ENCODE measurements around the gene MRPL50. TPM values are rescaled to one million over a fixed set of nuclear protein-coding genes. Genes with fewer than 3 reads are reported as not detected.
A peak's percentile ranks its signal among the peaks of the same experiment; 100 is the strongest.

MRPL50 gene
- total RNA-seq (ENCODE audit: low replicate concordance), result 12.4 and 16.3 TPM in 2 replicates
- long read RNA-seq, transcript MRPL50-201 (2 exons, 3,332 nt), result major isoform, 103 of 105 reads
- long read RNA-seq, partial matches to known transcripts, result 0 of 105 reads
- long read RNA-seq, other reads (novel, unspliced or antisense), result 2 of 105 reads

DNA sequence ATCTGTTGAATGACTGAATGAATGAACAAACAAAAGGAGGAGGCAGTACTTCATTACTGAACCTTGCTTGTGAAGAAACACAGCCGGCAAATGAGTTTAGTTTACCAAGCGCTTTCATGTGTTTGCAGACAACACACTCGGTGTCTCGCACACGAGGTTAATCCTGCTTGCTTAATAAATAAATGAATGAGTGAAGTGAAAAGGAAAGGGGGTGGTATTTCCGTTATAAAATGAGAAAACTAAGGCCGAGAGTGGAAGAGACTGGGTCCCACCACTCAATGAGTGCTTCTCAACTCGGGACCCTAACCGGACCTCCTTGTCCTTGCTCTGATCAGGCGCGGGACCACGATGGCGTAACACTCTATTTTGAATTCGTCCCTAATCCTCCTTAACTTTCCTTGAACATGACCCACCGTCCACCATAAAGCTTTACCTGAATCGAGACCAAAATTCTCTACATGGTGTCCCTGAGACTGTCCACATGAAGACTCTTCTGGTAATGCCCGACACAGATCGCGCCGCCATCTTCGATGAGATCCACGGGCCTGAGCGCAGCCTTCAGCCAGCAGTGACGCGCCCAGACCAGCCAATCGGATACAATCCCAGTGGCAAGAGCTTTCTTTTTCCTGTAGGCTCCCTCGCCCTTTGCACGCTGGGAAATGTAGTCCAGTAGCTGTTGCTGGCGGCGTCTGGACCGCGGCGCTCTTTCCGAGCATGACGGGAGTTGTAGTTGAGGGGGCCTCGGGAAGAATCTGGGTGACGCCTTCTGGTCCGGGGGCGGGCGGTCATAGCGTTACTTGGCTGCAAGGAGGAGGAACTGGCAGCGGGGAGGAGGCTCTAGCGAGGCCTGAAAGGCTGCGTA lies at the start of gene MRPL50, which contains the start of gene ZNF189:
Gene MRPL50, minus strand, starts transcription at position 551 of the 862 bp plus-strand sequence. Its CDS starts 26 bp downstream, at position 525.
Gene ZNF189, plus strand, starts transcription at position 784 of the 862 bp plus-strand sequence. CDS start 306 bp downstream, outside the sequence.
- Mint-ChIP-seq H3K4me3 (peak within 1 kb of the TSS; percentile 99), H3K27me3 (no peaks in the 10 kb centered on the region), H3K27ac (peak within 1 kb of the TSS; percentile 99), H3K4me1 (ENCODE audit: unreplicated experiment) (peaks cover 31% of the 10 kb centered on the region), H3K9me3 (peaks cover 34% of the 10 kb centered on the region), H3K36me3 (peaks cover 76% of the 10 kb centered on the region)
- peak; percentile 94 for DNase-seq (ENCODE audit: extremely low spot score, unreplicated experiment)
- TF ChIP-seq, protein P1, sequence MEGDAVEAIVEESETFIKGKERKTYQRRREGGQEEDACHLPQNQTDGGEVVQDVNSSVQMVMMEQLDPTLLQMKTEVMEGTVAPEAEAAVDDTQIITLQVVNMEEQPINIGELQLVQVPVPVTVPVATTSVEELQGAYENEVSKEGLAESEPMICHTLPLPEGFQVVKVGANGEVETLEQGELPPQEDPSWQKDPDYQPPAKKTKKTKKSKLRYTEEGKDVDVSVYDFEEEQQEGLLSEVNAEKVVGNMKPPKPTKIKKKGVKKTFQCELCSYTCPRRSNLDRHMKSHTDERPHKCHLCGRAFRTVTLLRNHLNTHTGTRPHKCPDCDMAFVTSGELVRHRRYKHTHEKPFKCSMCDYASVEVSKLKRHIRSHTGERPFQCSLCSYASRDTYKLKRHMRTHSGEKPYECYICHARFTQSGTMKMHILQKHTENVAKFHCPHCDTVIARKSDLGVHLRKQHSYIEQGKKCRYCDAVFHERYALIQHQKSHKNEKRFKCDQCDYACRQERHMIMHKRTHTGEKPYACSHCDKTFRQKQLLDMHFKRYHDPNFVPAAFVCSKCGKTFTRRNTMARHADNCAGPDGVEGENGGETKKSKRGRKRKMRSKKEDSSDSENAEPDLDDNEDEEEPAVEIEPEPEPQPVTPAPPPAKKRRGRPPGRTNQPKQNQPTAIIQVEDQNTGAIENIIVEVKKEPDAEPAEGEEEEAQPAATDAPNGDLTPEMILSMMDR (conservative IDR thresholded peaks at IDR 0.05), result no peak

DNA sequence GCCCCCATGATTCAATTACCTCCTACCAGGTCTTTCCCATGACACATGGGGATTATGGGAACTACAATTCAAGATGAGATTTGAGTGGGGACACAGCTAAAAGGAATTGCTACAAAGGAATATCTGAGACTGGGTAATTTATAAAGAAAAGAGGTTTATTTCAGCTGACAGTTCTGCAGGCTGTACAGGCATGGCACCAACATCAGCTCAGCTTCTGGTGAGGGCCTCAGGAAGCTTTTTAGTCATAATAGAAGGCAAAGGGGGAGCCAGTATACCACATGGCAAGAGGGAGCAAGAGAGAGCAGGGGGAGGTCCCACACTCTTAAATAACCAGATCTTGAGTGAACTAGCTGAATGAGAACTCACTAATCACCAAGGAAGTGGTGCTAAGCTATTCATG lies 48.3 kb upstream of the MRPL50 start:
- H3K9me3 Mint-ChIP-seq, result no peaks in the 10 kb centered on the region
- H3K27ac Mint-ChIP-seq, result no peak overlapping the region
- peaks cover 17% of the 10 kb centered on the region for H3K27me3 Mint-ChIP-seq
- TF ChIP-seq, protein P1 (conservative IDR thresholded peaks at IDR 0.05), result no peak
- no peak overlapping the region for H3K4me3 Mint-ChIP-seq
- no peak for DNase-seq (ENCODE audit: extremely low spot score, unreplicated experiment)
- H3K4me1 Mint-ChIP-seq (ENCODE audit: unreplicated experiment), result no peaks in the 10 kb centered on the region
- H3K36me3 Mint-ChIP-seq, result no peaks in the 10 kb centered on the region

DNA sequence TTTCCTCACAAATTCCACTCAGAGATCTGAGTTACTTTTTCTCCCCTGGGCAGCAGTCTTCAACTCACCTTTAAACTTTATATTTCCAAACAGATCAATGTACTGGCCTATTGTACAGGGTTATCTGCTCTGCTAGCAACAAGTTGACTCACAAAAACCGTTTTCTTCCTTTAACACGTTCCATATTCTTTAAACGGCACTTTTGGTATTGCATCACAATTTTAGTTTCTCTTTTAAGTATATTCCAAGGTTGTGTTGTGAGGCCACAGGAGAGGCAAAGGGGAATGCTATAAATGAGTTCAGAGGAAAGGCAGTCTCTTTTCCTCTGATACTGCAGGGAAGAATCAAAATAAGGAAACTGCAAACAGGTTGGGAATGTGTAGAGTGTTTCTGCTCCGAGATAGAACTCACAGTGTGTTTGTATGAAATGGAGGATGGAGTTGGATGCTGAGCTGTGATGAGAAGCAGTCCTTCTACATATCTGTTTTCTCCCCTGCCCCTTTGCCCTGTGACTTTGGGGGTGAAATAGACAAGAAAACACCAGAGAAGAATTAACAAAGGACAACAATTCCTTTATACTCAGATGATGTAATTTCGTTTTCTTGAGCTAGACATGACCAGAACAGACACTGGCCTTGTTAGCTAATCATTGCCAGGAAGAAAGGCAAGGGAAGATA lies 47.1 kb upstream of the MRPL50 start:
- no peak for DNase-seq (ENCODE audit: extremely low spot score, unreplicated experiment)
- Mint-ChIP-seq H3K4me3 (no peak overlapping the region), H3K9me3 (no peaks in the 10 kb centered on the region), H3K27ac (peak overlapping the region; percentile 35), H3K27me3 (peaks cover 17% of the 10 kb centered on the region), H3K4me1 (ENCODE audit: unreplicated experiment) (no peaks in the 10 kb centered on the region), H3K36me3 (no peaks in the 10 kb centered on the region)
- TF ChIP-seq, protein P1 (conservative IDR thresholded peaks at IDR 0.05), result no peak

DNA sequence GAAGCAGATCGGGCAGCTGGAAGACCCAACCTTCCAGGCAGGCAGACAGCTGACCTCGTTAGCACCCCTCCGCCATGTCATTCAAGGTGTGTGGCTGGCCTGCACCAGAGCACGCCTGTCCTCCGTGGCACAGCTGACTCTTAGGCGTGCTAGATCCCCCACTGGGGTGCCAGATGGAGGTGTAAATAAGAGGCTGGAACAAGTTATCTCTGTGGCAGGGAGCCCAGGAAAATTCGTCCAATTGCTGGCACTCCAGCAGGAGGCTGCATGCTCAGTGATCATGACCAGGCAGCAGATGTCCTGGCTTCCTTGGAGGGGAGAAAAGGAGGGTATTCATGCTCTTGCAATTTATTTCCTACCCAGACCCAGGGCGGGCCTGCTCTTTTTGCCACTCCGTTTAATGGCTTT lies 45.0 kb upstream of the MRPL50 start:
- Mint-ChIP-seq H3K4me1 (ENCODE audit: unreplicated experiment) (no peaks in the 10 kb centered on the region), H3K27ac (no peak overlapping the region), H3K36me3 (no peaks in the 10 kb centered on the region), H3K4me3 (no peak overlapping the region), H3K9me3 (no peaks in the 10 kb centered on the region), H3K27me3 (peaks cover 17% of the 10 kb centered on the region)
- no peak for DNase-seq (ENCODE audit: extremely low spot score, unreplicated experiment)
- TF ChIP-seq, protein P1 (conservative IDR thresholded peaks at IDR 0.05), result no peak

DNA sequence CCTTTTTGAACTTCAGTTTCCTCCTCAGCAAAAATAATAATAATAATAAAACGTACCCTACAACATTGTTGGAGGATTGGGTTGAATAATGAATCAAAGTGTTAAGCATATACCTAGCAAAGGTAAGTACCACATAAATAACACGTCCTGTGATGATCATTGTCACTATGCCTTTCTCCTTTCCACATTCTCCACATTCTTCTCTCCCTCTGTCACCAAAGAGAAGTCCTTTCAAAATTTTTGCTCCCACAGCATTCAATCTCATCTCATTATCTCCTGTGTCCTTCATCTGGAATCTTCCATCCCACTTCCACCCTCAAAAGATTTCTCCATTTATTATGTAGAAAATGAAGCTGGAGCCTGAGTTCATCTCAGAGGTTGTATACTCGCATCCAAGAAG lies 44.3 kb upstream of the MRPL50 start:
- TF ChIP-seq, protein P1 (conservative IDR thresholded peaks at IDR 0.05), result no peak
- no peaks in the 10 kb centered on the region for H3K36me3 Mint-ChIP-seq
- no peaks in the 10 kb centered on the region for H3K9me3 Mint-ChIP-seq
- no peak for DNase-seq (ENCODE audit: extremely low spot score, unreplicated experiment)
- H3K27ac Mint-ChIP-seq, result no peak overlapping the region
- H3K27me3 Mint-ChIP-seq, result peaks cover 17% of the 10 kb centered on the region
- H3K4me1 Mint-ChIP-seq (ENCODE audit: unreplicated experiment), result no peaks in the 10 kb centered on the region
- no peak overlapping the region for H3K4me3 Mint-ChIP-seq

All from type B pancreatic cell (in vitro differentiated cells).